Stimulated activated CD4-positive, alpha-beta T cell treated with anti-CD3 and anti-CD28 coated beads, TNF-alpha, amount 100 ng/mL, for 48 hours (primary cell): Measurements from ENCODE around the gene GREB1.
"Not testable (repeated sequence)": the region's sequence is repeated elsewhere in the genome, so short reads cannot be mapped to it uniquely, and the experiment has no call there.

Experiments used
- DNase-seq, 3 donors: peaks; one replicate each; pipeline ENCODE4 v3.0.0-alpha.2; 2020; ENCODE audit warnings: low read depth in 3 of 3

Gene GREB1

GRCh38 chr2:11639503-11639902, 105.7 kb downstream of the GREB1 start:
- DNase-seq = no peak

- DNase-seq = no peak
Measured at GRCh38 chr2:11640132-11640531, 106.3 kb downstream of the GREB1 start.

GRCh38 chr2:11642972-11643371, 109.1 kb downstream of the GREB1 start:
- DNase-seq = no peak

GRCh38 chr2:11644293-11644692, 110.4 kb downstream of the GREB1 start:
- no peak for DNase-seq

GRCh38 chr2:11646530-11646929, 112.7 kb downstream of the GREB1 start:
- no peak for DNase-seq

GRCh38 chr2:11647834-11648600, 114.2 kb downstream of the GREB1 start:
- no peak for DNase-seq

- DNase-seq = no peak
Measured at GRCh38 chr2:11649093-11649492, 115.2 kb downstream of the GREB1 start.

GRCh38 chr2:11651856-11652548, 118.2 kb downstream of the GREB1 start:
- DNase-seq = no peak

GRCh38 chr2:11652553-11652952, 118.7 kb downstream of the GREB1 start:
- DNase-seq = no peak

GRCh38 chr2:11655495-11655894, 121.7 kb downstream of the GREB1 start:
- no peak for DNase-seq

GRCh38 chr2:11656252-11656651, 122.4 kb downstream of the GREB1 start:
- no peak for DNase-seq

GRCh38 chr2:11656671-11657101, 122.8 kb downstream of the GREB1 start:
- no peak for DNase-seq

GRCh38 chr2:11657195-11657594, 123.3 kb downstream of the GREB1 start:
- DNase-seq = no peak

GRCh38 chr2:11657646-11658045, 123.8 kb downstream of the GREB1 start:
- no peak for DNase-seq

GRCh38 chr2:11658208-11659114, 124.6 kb downstream of the GREB1 start:
- no peak for DNase-seq

- no peak for DNase-seq
Measured at GRCh38 chr2:11659115-11659475, 125.2 kb downstream of the GREB1 start.

- DNase-seq = no peak
Measured at GRCh38 chr2:11659851-11660250, 126.0 kb downstream of the GREB1 start.

GRCh38 chr2:11660396-11660795, 126.6 kb downstream of the GREB1 start:
- DNase-seq = not testable (repeated sequence)

- DNase-seq = no peak
Measured at GRCh38 chr2:11661891-11662435, 128.1 kb downstream of the GREB1 start.

GRCh38 chr2:11662882-11663281, 129.0 kb downstream of the GREB1 start:
- DNase-seq = no peak

GRCh38 chr2:11663427-11663826, 129.6 kb downstream of the GREB1 start:
- no peak for DNase-seq

- DNase-seq = no peak
Measured at GRCh38 chr2:11665028-11665427, 131.2 kb downstream of the GREB1 start.
